Mononuclear cell (primary cell): ENCODE measurements around the gene VAV1. TPM values are rescaled to one million over a fixed set of nuclear protein-coding genes. Genes with fewer than 3 reads are reported as not detected.
"Not testable (repeated sequence)": the region's sequence is repeated elsewhere in the genome, so short reads cannot be mapped to it uniquely, and the experiment has no call there.

Experiments used
- H3K27me3 ChIP-seq: 2 replicates; pipeline ENCODE4 v1.6.0; 2011; ENCODE audit warnings: low read length, control low read depth; ENCODE audit not compliant: insufficient read depth
- H3K4me1 ChIP-seq: 2 replicates; pipeline ENCODE4 v1.5.1; 2011; ENCODE audit warnings: mild to moderate bottlenecking, low read length, control low read depth; ENCODE audit not compliant: insufficient read depth
- H3K4me3 ChIP-seq: 2 replicates; pipeline ENCODE4 v1.5.1; 2011; ENCODE audit warnings: mild to moderate bottlenecking, low read length, moderate library complexity
- H3K9me3 ChIP-seq: 2 replicates; pipeline ENCODE4 v1.5.1; 2011; ENCODE audit warnings: low read depth, mild to moderate bottlenecking, control low read depth, low read length
- total RNA-seq: library from RNA; depleted of rRNA; stranded (reverse); fragments of >200 nt; gene quantifications from one replicate; pipeline ENCODE4 v1.2.3, GENCODE V29; 2012

The VAV1 gene
- total RNA-seq, 1 donor, result 46.8 TPM

GRCh38 chr19:6851359-6851758, 78.9 kb downstream of the VAV1 start:
- Histone ChIP-seq H3K4me3 (no peak overlapping the region), H3K4me1 (no peaks in the 10 kb centered on the region), H3K9me3 (no peaks in the 10 kb centered on the region), H3K27me3 (no peaks in the 10 kb centered on the region)

GRCh38 chr19:6852001-6852400, 79.5 kb downstream of the VAV1 start:
- Histone ChIP-seq H3K9me3 (no peaks in the 10 kb centered on the region), H3K4me1 (no peaks in the 10 kb centered on the region), H3K4me3 (no peak overlapping the region), H3K27me3 (no peaks in the 10 kb centered on the region)

- Histone ChIP-seq H3K4me1 (no peaks in the 10 kb centered on the region), H3K9me3 (no peaks in the 10 kb centered on the region), H3K4me3 (no peak overlapping the region), H3K27me3 (no peaks in the 10 kb centered on the region)
Observed at GRCh38 chr19:6853868-6854267, 81.4 kb downstream of the VAV1 start.

GRCh38 chr19:6854758-6855157, 82.2 kb downstream of the VAV1 start:
- Histone ChIP-seq H3K27me3 (no peaks in the 10 kb centered on the region), H3K4me3 (no peak overlapping the region), H3K9me3 (no peaks in the 10 kb centered on the region), H3K4me1 (no peaks in the 10 kb centered on the region)

GRCh38 chr19:6856749-6857372, 84.4 kb downstream of the VAV1 start:
- Histone ChIP-seq H3K4me3 (no peak overlapping the region), H3K4me1 (no peaks in the 10 kb centered on the region), H3K9me3 (no peaks in the 10 kb centered on the region), H3K27me3 (no peaks in the 10 kb centered on the region)

GRCh38 chr19:6861683-6862286, 89.3 kb downstream of the VAV1 start:
- Histone ChIP-seq H3K27me3 (no peaks in the 10 kb centered on the region), H3K9me3 (no peaks in the 10 kb centered on the region), H3K4me3 (no peak overlapping the region), H3K4me1 (peaks cover 19% of the 10 kb centered on the region)

GRCh38 chr19:6862673-6863078, 90.2 kb downstream of the VAV1 start:
- Histone ChIP-seq H3K9me3 (no peaks in the 10 kb centered on the region), H3K4me1 (peaks cover 28% of the 10 kb centered on the region), H3K4me3 (no peak overlapping the region), H3K27me3 (no peaks in the 10 kb centered on the region)

GRCh38 chr19:6864325-6864940, 91.9 kb downstream of the VAV1 start:
- H3K4me3 ChIP-seq, result no peak overlapping the region
- H3K27me3 ChIP-seq, result no peaks in the 10 kb centered on the region
- H3K4me1 ChIP-seq, result peaks cover 45% of the 10 kb centered on the region
- no peaks in the 10 kb centered on the region for H3K9me3 ChIP-seq

GRCh38 chr19:6865849-6866248, 93.3 kb downstream of the VAV1 start:
- H3K27me3 ChIP-seq, result no peaks in the 10 kb centered on the region
- H3K4me3 ChIP-seq, result no peak overlapping the region
- peaks cover 49% of the 10 kb centered on the region for H3K4me1 ChIP-seq
- no peaks in the 10 kb centered on the region for H3K9me3 ChIP-seq

- Histone ChIP-seq H3K4me3 (no peak overlapping the region), H3K9me3 (no peaks in the 10 kb centered on the region), H3K27me3 (no peaks in the 10 kb centered on the region), H3K4me1 (peaks cover 49% of the 10 kb centered on the region)
Observed at GRCh38 chr19:6866741-6867151, 94.2 kb downstream of the VAV1 start.

- H3K4me3 ChIP-seq, result no peak overlapping the region
- no peaks in the 10 kb centered on the region for H3K27me3 ChIP-seq
- peaks cover 40% of the 10 kb centered on the region for H3K4me1 ChIP-seq
- H3K9me3 ChIP-seq, result no peaks in the 10 kb centered on the region
Observed at GRCh38 chr19:6868351-6868750, 95.8 kb downstream of the VAV1 start.

- H3K4me3 ChIP-seq, H3K9me3 ChIP-seq, H3K27me3 ChIP-seq: not testable (repeated sequence)
- H3K4me1 ChIP-seq, result peaks cover 34% of the 10 kb centered on the region
Observed at GRCh38 chr19:6869151-6869882, 96.8 kb downstream of the VAV1 start.

- Histone ChIP-seq H3K4me1 (peaks cover 30% of the 10 kb centered on the region), H3K9me3 (no peaks in the 10 kb centered on the region), H3K4me3 (no peak overlapping the region), H3K27me3 (no peaks in the 10 kb centered on the region)
Observed at GRCh38 chr19:6873708-6874431, 101.4 kb downstream of the VAV1 start.

- Histone ChIP-seq H3K27me3 (no peaks in the 10 kb centered on the region), H3K4me1 (peaks cover 21% of the 10 kb centered on the region), H3K9me3 (no peaks in the 10 kb centered on the region), H3K4me3 (no peak overlapping the region)
Observed at GRCh38 chr19:6875218-6875617, 102.7 kb downstream of the VAV1 start.

GRCh38 chr19:6876748-6877147, 104.2 kb downstream of the VAV1 start:
- Histone ChIP-seq H3K9me3 (no peaks in the 10 kb centered on the region), H3K4me3 (no peak overlapping the region), H3K27me3 (no peaks in the 10 kb centered on the region), H3K4me1 (peaks cover 21% of the 10 kb centered on the region)
